GM21360 (cell line): ENCODE measurements around the gene ALPI.
"Not testable (repeated sequence)": the region's sequence is repeated elsewhere in the genome, so short reads cannot be mapped to it uniquely, and the experiment has no call there.

Experiments used
- ATAC-seq: cut with Tn5 transposase; IDR thresholded peaks from one replicate; pipeline ENCODE4 v1.9.1; 2021; ENCODE audit warnings: mild to moderate bottlenecking, moderate library complexity; ENCODE audit not compliant: unreplicated experiment

ALPI gene

GRCh38 chr2:232455426-232456255 is at the start of gene ALPI:
TSS of gene ALPI (plus strand) at chr2:232456153. CDS start at chr2:232456200, 47 bp downstream.
- ATAC-seq, result no peak

- no peak for ATAC-seq
Observed at GRCh38 chr2:232406556-232407310, 49.2 kb upstream of the ALPI start, which contains the start of gene ALPG. TSS of gene ALPG (plus strand) at chr2:232406844. CDS start at chr2:232406895, 51 bp downstream.

- ATAC-seq, result not testable (repeated sequence)
Observed at GRCh38 chr2:232407428-232408150, 48.4 kb upstream of the ALPI start.

GRCh38 chr2:232408269-232408668 is 47.7 kb upstream of the ALPI start:
- not testable (repeated sequence) for ATAC-seq

- ATAC-seq, result not testable (repeated sequence)
Observed at GRCh38 chr2:232409617-232410016, 46.3 kb upstream of the ALPI start.

GRCh38 chr2:232410238-232410900 is 45.6 kb upstream of the ALPI start:
- no peak for ATAC-seq

- ATAC-seq, result no peak
Observed at GRCh38 chr2:232411901-232412629, 43.9 kb upstream of the ALPI start.

- no peak for ATAC-seq
Observed at GRCh38 chr2:232412986-232413385, 43.0 kb upstream of the ALPI start.

- no peak for ATAC-seq
Observed at GRCh38 chr2:232415138-232415690, 40.7 kb upstream of the ALPI start.

GRCh38 chr2:232415736-232416520 is 40.0 kb upstream of the ALPI start:
- ATAC-seq, result no peak

GRCh38 chr2:232416521-232417470 is 39.2 kb upstream of the ALPI start:
- ATAC-seq, result no peak

GRCh38 chr2:232417489-232417888 is 38.5 kb upstream of the ALPI start:
- ATAC-seq, result no peak

- no peak for ATAC-seq
Observed at GRCh38 chr2:232418056-232418455, 37.9 kb upstream of the ALPI start.

GRCh38 chr2:232418466-232419244 is 37.3 kb upstream of the ALPI start:
- no peak for ATAC-seq

- ATAC-seq, result no peak
Observed at GRCh38 chr2:232419245-232420072, 36.5 kb upstream of the ALPI start.

GRCh38 chr2:232420073-232420454 is 35.9 kb upstream of the ALPI start:
- ATAC-seq, result no peak
